B cell (primary cell): ENCODE data around the gene TAF13. TPM values are rescaled to one million over a fixed set of nuclear protein-coding genes. Genes with fewer than 3 reads are reported as not detected.

Source experiments
- ATAC-seq: fragments of 200-7000 bp; cut with Tn5 transposase; one replicate; pipeline ENCODE4 v1.10.0; 2021; ENCODE audit warnings: low read depth, mild to moderate bottlenecking, moderate number of reproducible peaks, moderate library complexity
- CTCF ChIA-PET: fragments of 350-600 bp; sonication (Branson Sonifier 250); formaldehyde crosslinking; loops from one replicate; lab custom pipeline; 2021; ENCODE audit warnings: antibody characterized with exemption, inconsistent platforms; lab: Charles Lee
- POLR2A ChIA-PET: fragments of 350-600 bp; sonication (Branson Sonifier 250); formaldehyde crosslinking; loops from one replicate; lab custom pipeline; 2021; ENCODE audit warnings: antibody characterized with exemption; lab: Charles Lee
- DNase-seq: peaks from one replicate; pipeline ENCODE4 v3.0.0; 2013
- H2AFZ ChIP-seq: 2 replicates; pipeline ENCODE4 v1.6.1; 2012; ENCODE audit warnings: mild to moderate bottlenecking, low read depth, low read length; ENCODE audit not compliant: insufficient read depth, poor library complexity, severe bottlenecking
- H3K27ac ChIP-seq, 2 donors: 1 replicate in 1 of 2; 2 replicates in 1 of 2; pipeline ENCODE4 v1.5.1; 2012 to 2013; ENCODE audit warnings: low read length in 2 of 2, mild to moderate bottlenecking in 2 of 2, moderate library complexity in 1 of 2
- H3K27me3 ChIP-seq, 4 experiments: fragments of 200-600 bp in 1 of 4; sonication (generic) in 1 of 4; replicated peaks in 1 of 4; 1 replicate in 2 of 4; 2 replicates in 2 of 4; pipeline versions ENCODE4 v1.6.1 to v1.7.0; 2013 to 2016; ENCODE audit warnings: low read length in 3 of 4, mild to moderate bottlenecking in 2 of 4, mixed read lengths in 1 of 4, moderate library complexity in 1 of 4; ENCODE audit not compliant: insufficient read depth in 4 of 4, control insufficient read depth in 3 of 4; ENCODE audit errors: control extremely low read depth in 1 of 4
- H3K36me3 ChIP-seq, 2 experiments: replicated peaks in 1 of 2; 1 replicate in 1 of 2; 2 replicates in 1 of 2; pipeline versions ENCODE4 v1.6.1 to v1.7.1; 2013; ENCODE audit warnings: low read length in 1 of 2; ENCODE audit not compliant: insufficient read depth in 2 of 2, control insufficient read depth in 1 of 2; ENCODE audit errors: control extremely low read depth in 1 of 2, extremely low read depth in 1 of 2
- H3K4me1 ChIP-seq, 2 donors: fragments of 200-600 bp in 1 of 2; sonication (generic) in 1 of 2; 1 replicate in 1 of 2; 2 replicates in 1 of 2; pipeline versions ENCODE4 v1.5.1 to v1.6.1; 2013 to 2017; ENCODE audit warnings: low read length in 2 of 2; ENCODE audit not compliant: control insufficient read depth in 2 of 2, insufficient read depth in 2 of 2
- H3K4me2 ChIP-seq: replicated peaks from 2 replicates; pipeline ENCODE3; 2012; ENCODE audit warnings: mild to moderate bottlenecking, low read depth, low read length; ENCODE audit not compliant: poor library complexity, severe bottlenecking
- H3K4me3 ChIP-seq, 5 experiments: fragments of 200-600 bp in 1 of 5; sonication (generic) in 1 of 5; 1 replicate in 3 of 5; 2 replicates in 2 of 5; pipeline versions ENCODE4 v1.5.1 to v1.7.0; 2011 to 2016; ENCODE audit warnings: low read length in 4 of 5, mild to moderate bottlenecking in 4 of 5, low read depth in 2 of 5, control low read depth in 1 of 5, moderate library complexity in 1 of 5; ENCODE audit not compliant: insufficient read depth in 1 of 5; ENCODE audit errors: control extremely low read depth in 1 of 5, extremely low read depth in 1 of 5
- H3K79me2 ChIP-seq: fragments of 200-600 bp; sonication (generic); one replicate; pipeline ENCODE4 v1.6.0; 2016; ENCODE audit warnings: low read length; ENCODE audit not compliant: control insufficient read depth, insufficient read depth
- H3K9ac ChIP-seq: fragments of 200-600 bp; sonication (generic); 2 replicates; pipeline ENCODE4 v1.6.1; 2017; ENCODE audit warnings: mild to moderate bottlenecking, low read length, moderate library complexity
- H3K9me3 ChIP-seq, 3 donors: one replicate each; pipeline versions ENCODE4 v1.6.1 to v1.7.1; 2013; ENCODE audit warnings: low read length in 2 of 3; ENCODE audit not compliant: control insufficient read depth in 2 of 3, insufficient read depth in 1 of 3; ENCODE audit errors: control extremely low read depth in 1 of 3
- H4K20me1 ChIP-seq: 2 replicates; pipeline ENCODE4 v1.6.0; 2012; ENCODE audit warnings: mild to moderate bottlenecking, low read length; ENCODE audit not compliant: insufficient read depth, control insufficient read depth, poor library complexity, severe bottlenecking
- H3K27ac Mint-ChIP-seq: one replicate; pipeline ENCODE4 v1.8.0; 2021; ENCODE audit warnings: mixed read lengths
- H3K27me3 Mint-ChIP-seq: one replicate; pipeline ENCODE4 v1.8.0; 2021; ENCODE audit warnings: mixed read lengths
- H3K4me1 Mint-ChIP-seq: one replicate; pipeline ENCODE4 v1.8.0; 2021; ENCODE audit warnings: mixed read lengths
- H3K4me3 Mint-ChIP-seq: one replicate; pipeline ENCODE4 v1.8.0; 2021; ENCODE audit warnings: mixed read lengths
- H3K9me3 Mint-ChIP-seq: one replicate; pipeline ENCODE4 v1.8.0; 2022; ENCODE audit warnings: mixed read lengths; ENCODE audit not compliant: insufficient read depth
- EZH2 ChIP-seq: IDR thresholded peaks from 2 replicates; pipeline ENCODE4 v1.6.1; 2012; ENCODE audit warnings: borderline replicate concordance, low read depth, mild to moderate bottlenecking, moderate library complexity, low read length; ENCODE audit not compliant: insufficient read depth, poor library complexity, severe bottlenecking
- WGBS: methylation state at CpG from one replicate; pipeline ENCODE4 v1.1.5; 2013; ENCODE audit warnings: missing lambda C conversion rate; ENCODE audit not compliant: insufficient coverage; 5-methylcytosine and 5-hydroxymethylcytosine counted together
- intact Hi-C: fragments of 100-400 bp; cut with micrococcal nuclease; formaldehyde crosslinking; loops from one replicate; pipeline ENCODE4 v1.10.0; 2022
- polyA plus RNA-seq: library from polyadenylated mRNA; depleted of rRNA; stranded (reverse); fragments of >200 nt; gene quantifications from 2 replicates; pipeline ENCODE4 v1.2.3, GENCODE V29; 2012
- total RNA-seq, 2 donors: library from RNA; stranded (reverse); fragments of 120-200 nt in 1 of 2; gene quantifications; 1 replicate in 1 of 2; 2 replicates in 1 of 2; pipeline versions ENCODE4 v1.2.3 to v1.2.4, GENCODE V29; 2013 to 2022
- TF ChIP-seq, protein P1 (sequence below): fragments of 200-600 bp; IDR thresholded peaks from one replicate; pipeline ENCODE4 v1.8.0; 2022; ENCODE audit warnings: antibody characterized with exemption, mild to moderate bottlenecking

The TAF13 gene
- total and polyA plus RNA-seq, 2 donors (not counting 1 experiment from before 2014, with no cell fraction given): 6.6 to 14.3 TPM

DNA sequence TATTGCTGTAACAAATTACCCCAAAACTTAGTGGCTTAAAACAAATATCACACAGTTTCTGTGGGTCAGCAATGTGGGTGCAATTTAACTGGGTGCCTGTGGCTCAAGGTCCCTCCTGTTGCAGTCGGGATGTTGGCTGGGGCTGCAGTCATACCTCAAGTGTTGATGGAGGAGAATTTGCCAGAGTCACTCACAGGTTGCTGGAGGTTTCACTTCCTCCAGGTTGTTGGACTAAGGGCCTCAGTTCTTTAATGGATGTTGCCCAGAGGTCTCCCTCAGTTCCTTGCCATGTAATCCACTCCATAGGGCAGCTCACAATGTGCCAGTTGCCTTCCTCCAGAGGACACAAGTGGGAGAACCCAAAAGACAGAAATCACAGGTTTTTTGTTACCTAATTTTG is 2.5 kb upstream of the TAF13 start:
- peaks cover 0 to 5% (median 0%) of the 10 kb centered on the region in 3 donors for H3K9me3 ChIP-seq
- 100% methylated on average over 1 of the region's 1 CpG for WGBS
- CTCF ChIA-PET: interaction anchor here (0.7 to 3.4 kb wide), 3 partner anchors 22 to 47 kb away, joined by 4 to 44 read pairs (median 4); no protein-coding TSS in a partner anchor
- peaks cover 12 to 13% of the 10 kb centered on the region in 2 donors for H3K4me1 ChIP-seq
- Mint-ChIP-seq H3K27ac (no peak overlapping the region), H3K27me3 (no peaks in the 10 kb centered on the region), H3K4me1 (peaks cover 17% of the 10 kb centered on the region), H3K9me3 (no peaks in the 10 kb centered on the region), H3K4me3 (no peak overlapping the region)
- no peak overlapping the region for H3K9ac ChIP-seq
- POLR2A ChIA-PET: no interaction called here
- H3K4me2 ChIP-seq: no peak overlapping the region
- no peaks in the 10 kb centered on the region for H3K27me3 ChIP-seq
- TF ChIP-seq EZH2: no peak
- TF ChIP-seq, protein P1, sequence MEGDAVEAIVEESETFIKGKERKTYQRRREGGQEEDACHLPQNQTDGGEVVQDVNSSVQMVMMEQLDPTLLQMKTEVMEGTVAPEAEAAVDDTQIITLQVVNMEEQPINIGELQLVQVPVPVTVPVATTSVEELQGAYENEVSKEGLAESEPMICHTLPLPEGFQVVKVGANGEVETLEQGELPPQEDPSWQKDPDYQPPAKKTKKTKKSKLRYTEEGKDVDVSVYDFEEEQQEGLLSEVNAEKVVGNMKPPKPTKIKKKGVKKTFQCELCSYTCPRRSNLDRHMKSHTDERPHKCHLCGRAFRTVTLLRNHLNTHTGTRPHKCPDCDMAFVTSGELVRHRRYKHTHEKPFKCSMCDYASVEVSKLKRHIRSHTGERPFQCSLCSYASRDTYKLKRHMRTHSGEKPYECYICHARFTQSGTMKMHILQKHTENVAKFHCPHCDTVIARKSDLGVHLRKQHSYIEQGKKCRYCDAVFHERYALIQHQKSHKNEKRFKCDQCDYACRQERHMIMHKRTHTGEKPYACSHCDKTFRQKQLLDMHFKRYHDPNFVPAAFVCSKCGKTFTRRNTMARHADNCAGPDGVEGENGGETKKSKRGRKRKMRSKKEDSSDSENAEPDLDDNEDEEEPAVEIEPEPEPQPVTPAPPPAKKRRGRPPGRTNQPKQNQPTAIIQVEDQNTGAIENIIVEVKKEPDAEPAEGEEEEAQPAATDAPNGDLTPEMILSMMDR: no peak
- H3K27ac ChIP-seq: no peak overlapping the region
- H3K36me3 ChIP-seq: no peaks in the 10 kb centered on the region
- no peak overlapping the region for H2AFZ ChIP-seq
- no peaks in the 10 kb centered on the region for H4K20me1 ChIP-seq
- intact Hi-C loops: no loop called here
- no peak overlapping the region for H3K4me3 ChIP-seq
- ATAC-seq (no peak), DNase-seq (no peak)
- H3K79me2 ChIP-seq: peaks cover 17% of the 10 kb centered on the region

DNA sequence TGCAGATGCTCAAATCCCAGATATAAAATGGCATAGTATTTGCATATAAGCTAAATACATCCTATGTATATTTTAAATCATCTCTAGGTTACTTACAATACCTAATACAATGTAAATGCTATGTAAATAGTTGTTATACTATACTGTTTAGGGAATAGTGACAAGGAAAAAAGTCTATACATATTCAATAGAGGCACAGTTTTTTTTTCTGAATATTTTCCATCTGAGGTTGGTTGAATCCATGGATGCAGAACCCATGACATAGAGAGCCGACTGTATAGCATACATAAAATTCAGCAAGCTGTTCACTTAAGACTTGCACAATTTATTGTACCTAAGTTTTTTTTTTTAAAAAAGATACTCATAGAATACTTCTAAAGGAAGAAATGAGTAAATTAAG is 6.5 kb downstream of the TAF13 start:
- Histone ChIP-seq H3K4me2 (no peak overlapping the region), H3K79me2 (peaks cover 18% of the 10 kb centered on the region), H3K4me1 (no peaks in the 10 kb centered on the region), H3K36me3 (peaks cover 0 to 29% of the 10 kb centered on the region in 2 experiments), H3K9ac (no peak overlapping the region), H3K9me3 (no peaks in the 10 kb centered on the region), H4K20me1 (no peaks in the 10 kb centered on the region), H3K27ac (no peak overlapping the region), H3K4me3 (no peak overlapping the region), H3K27me3 (no peaks in the 10 kb centered on the region), H2AFZ (no peak overlapping the region)
- CTCF ChIA-PET: interaction anchor here (1.3 kb wide), 1 partner anchor 44 kb away, joined by 3 read pairs; a partner anchor contains a TSS
- intact Hi-C loops: no loop called here
- WGBS: no CpG with 5 or more reads among the region's 1 CpG
- Mint-ChIP-seq H3K27me3 (no peaks in the 10 kb centered on the region), H3K9me3 (no peaks in the 10 kb centered on the region), H3K4me3 (no peak overlapping the region), H3K27ac (no peak overlapping the region), H3K4me1 (peaks cover 1% of the 10 kb centered on the region)
- ATAC-seq (no peak), DNase-seq (no peak)
- no peak for TF ChIP-seq EZH2
- TF ChIP-seq, protein P1: no peak
- POLR2A ChIA-PET: interaction anchor here (0.7 kb wide), 2 partner anchors 31 to 1734 kb away, joined by 3 read pairs; no protein-coding TSS in a partner anchor
